Stimulated activated naive CD8-positive, alpha-beta T cell treated with anti-CD3 and anti-CD28 coated beads, Interleukin-15, amount 100 ng/mL, for 72 hours (primary cell): ENCODE data around the gene SPACA1.

Experiments used
- ATAC-seq: fragments of 150-1000 bp; cut with Tn5 transposase; 2 replicates; pipeline ENCODE4 v1.10.0; 2021; ENCODE audit warnings: mild to moderate bottlenecking, moderate library complexity
- DNase-seq, 2 donors: peaks; one replicate each; pipeline ENCODE4 v3.0.0; 2021 to 2022
- H3K27ac Mint-ChIP-seq, 2 donors: one replicate each; pipeline ENCODE4 v1.8.0; 2022; ENCODE audit warnings: mild to moderate bottlenecking in 2 of 2, mixed read lengths in 2 of 2, moderate library complexity in 2 of 2
- H3K27me3 Mint-ChIP-seq: one replicate; pipeline ENCODE4 v1.8.0; 2022; ENCODE audit warnings: mixed read lengths
- H3K4me1 Mint-ChIP-seq: one replicate; pipeline ENCODE4 v1.8.0; 2022; ENCODE audit warnings: mild to moderate bottlenecking, mixed read lengths
- H3K4me3 Mint-ChIP-seq, 2 donors: one replicate each; pipeline ENCODE4 v1.8.0; 2022; ENCODE audit warnings: mild to moderate bottlenecking in 2 of 2, mixed read lengths in 2 of 2, moderate library complexity in 1 of 2
- H3K9me3 Mint-ChIP-seq, 2 donors: one replicate each; pipeline ENCODE4 v1.8.0; 2022; ENCODE audit warnings: mixed read lengths in 2 of 2

The SPACA1 gene

DNA sequence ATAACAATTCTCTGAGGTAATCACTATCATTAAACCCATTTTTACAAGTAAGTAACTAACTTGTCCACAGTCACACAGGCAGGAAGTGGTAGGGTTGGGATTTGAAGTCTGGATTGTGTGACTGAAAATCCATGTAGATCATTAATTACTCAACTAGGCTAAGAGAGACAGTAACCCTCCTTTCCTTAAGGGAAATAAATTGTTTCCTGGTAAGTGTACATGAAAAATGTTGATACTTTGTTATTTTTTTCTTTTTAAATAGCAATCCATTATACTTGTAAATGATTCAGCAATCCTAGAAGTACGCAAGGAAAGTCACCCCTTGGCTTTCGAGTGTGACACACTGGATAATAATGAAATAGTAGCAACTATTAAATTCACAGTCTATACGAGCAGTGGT lies 11.6 kb downstream of the SPACA1 start:
- Mint-ChIP-seq H3K9me3 (no peaks in the 10 kb centered on the region), H3K4me3 (no peak overlapping the region), H3K4me1 (no peaks in the 10 kb centered on the region), H3K27me3 (peaks cover 23% of the 10 kb centered on the region), H3K27ac (no peak overlapping the region)
- ATAC-seq, result no peak
- DNase-seq, result no peak

DNA sequence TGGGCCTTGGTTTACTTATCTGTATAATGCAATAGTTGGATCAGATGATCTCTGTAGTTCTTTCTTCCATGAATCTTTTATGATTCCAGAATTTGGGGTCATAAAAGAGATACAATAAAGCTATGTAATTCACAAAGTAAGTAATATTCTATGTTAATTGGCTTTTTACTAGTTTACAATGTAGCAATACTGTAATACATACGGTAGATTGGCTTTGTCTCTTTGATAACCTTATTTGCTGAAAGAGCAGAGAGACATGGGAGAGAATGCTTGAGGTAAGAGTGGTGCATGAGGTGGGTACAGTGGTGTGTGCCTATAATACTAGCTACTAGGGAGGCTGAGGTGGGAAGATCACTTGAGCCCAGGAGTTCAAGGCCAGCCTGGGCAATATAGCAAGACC lies 14.7 kb downstream of the SPACA1 start:
- Mint-ChIP-seq H3K27ac (no peak overlapping the region), H3K4me3 (no peak overlapping the region), H3K9me3 (no peaks in the 10 kb centered on the region), H3K27me3 (peaks cover 12% of the 10 kb centered on the region), H3K4me1 (no peaks in the 10 kb centered on the region)
- no peak for DNase-seq
- no peak for ATAC-seq

DNA sequence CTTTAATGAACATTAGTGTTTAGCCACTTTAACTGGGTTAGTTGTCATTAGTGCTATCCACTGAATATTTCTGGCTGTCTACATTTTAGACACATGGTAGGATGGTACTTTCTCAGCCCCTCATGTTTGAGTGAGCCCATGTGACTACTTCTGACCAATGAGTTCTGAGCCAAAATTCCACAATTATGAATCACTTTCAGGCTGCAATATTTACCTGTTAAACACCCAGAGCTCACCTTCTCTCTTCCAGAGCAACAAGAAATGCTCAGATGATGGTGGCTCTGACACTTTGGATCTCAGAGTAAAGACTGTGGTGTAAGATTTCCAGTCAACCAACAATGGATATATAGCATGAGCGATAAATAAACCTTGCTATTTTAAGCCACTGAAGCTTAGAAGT lies 24.8 kb downstream of the SPACA1 start:
- Mint-ChIP-seq H3K27ac (no peak overlapping the region), H3K4me3 (no peak overlapping the region), H3K27me3 (peaks cover 30% of the 10 kb centered on the region), H3K9me3 (peaks cover 0 to 24% of the 10 kb centered on the region in 2 donors), H3K4me1 (no peaks in the 10 kb centered on the region)
- DNase-seq, result no peak
- no peak for ATAC-seq

DNA sequence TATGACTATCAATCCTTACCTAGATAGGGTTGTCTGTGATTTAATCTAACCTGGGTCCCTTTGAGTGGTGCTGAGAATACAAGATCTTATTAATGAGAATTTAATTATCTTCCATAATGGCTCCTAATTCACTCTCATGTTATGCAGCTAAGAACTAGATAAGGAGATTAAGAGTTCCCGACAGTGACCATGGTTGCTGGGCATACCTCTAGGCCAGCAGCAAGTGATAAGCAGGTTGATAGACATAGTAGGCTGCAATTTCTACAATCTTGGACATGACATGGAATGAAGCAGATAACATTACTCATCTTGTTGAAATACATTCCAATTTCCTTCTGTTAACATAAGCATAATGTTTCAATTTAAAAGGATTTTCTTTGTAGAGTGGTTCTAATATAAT lies 27.1 kb downstream of the SPACA1 start:
- H3K4me3 Mint-ChIP-seq, result no peak overlapping the region
- peaks cover 21% of the 10 kb centered on the region for H3K27me3 Mint-ChIP-seq
- no peaks in the 10 kb centered on the region for H3K4me1 Mint-ChIP-seq
- ATAC-seq, result no peak
- H3K9me3 Mint-ChIP-seq, result peaks cover 0 to 15% of the 10 kb centered on the region in 2 donors
- no peak overlapping the region for H3K27ac Mint-ChIP-seq
- DNase-seq, result no peak

DNA sequence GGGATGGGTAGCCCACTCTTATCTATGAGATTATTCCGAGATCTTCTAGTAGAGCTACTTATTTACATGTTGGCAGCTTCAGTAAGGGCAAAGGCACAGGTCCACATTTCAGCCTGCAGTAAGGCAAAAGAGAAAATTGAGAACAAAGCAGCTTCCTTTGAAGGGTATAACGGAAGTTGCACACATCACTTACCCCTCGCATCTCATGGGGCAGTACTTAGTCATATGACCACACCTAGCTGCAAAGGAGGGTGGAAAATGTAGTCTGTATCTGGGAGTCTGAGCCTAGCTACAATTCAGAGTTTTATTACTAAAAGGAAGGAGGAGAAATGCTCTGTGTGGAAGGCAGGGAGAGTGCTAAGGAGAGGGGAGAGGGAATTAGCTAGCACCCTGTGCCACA lies 29.7 kb downstream of the SPACA1 start:
- peaks cover 7% of the 10 kb centered on the region for H3K27me3 Mint-ChIP-seq
- ATAC-seq (no peak), DNase-seq (no peak)
- no peaks in the 10 kb centered on the region for H3K4me1 Mint-ChIP-seq
- no peak overlapping the region for H3K4me3 Mint-ChIP-seq
- H3K9me3 Mint-ChIP-seq, result no peaks in the 10 kb centered on the region
- H3K27ac Mint-ChIP-seq, result no peak overlapping the region

DNA sequence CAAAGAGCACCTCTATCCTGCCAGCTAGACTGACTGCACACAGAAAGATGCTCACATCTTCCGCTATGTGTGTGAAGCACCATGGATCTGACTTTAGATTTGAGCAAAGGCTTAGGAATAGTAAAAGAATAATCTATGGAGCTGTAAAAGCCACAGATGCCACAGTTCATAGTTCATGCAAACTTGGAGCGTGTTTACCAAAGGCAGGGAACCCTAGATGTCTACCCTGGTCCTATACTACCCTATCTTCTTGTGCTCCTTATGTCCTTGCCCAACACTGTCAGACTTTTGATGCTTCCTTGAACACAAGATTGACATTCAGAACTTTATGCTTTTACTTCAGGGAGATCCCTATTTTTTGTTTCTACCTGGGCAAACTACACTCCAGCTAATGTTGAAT lies 39.2 kb downstream of the SPACA1 start:
- H3K4me1 Mint-ChIP-seq, result no peaks in the 10 kb centered on the region
- no peak for DNase-seq
- H3K27ac Mint-ChIP-seq, result no peak overlapping the region
- ATAC-seq, result no peak
- peaks cover 5% of the 10 kb centered on the region for H3K27me3 Mint-ChIP-seq
- H3K4me3 Mint-ChIP-seq, result no peak overlapping the region
- no peaks in the 10 kb centered on the region for H3K9me3 Mint-ChIP-seq

DNA sequence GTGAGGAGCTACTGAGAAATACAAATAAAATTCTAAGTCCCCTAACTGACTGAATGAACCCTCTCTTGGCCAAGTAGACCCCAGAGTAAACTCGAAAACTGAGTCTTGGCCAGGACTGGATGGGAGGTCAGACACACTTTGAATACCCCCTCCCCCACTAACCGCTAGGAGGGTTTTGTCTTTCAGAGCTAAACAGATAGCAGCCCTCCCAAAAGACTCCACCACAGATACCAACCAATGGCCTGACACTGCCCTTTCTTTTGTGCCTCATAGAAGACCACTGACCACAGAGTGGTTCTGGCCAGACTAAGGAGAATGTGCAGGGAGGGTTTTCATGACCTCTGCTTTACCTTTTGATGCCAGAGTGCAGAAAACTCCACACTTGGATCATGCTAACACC lies 42.1 kb downstream of the SPACA1 start:
- Mint-ChIP-seq H3K4me1 (no peaks in the 10 kb centered on the region), H3K27ac (no peak overlapping the region), H3K9me3 (no peaks in the 10 kb centered on the region), H3K27me3 (peaks cover 13% of the 10 kb centered on the region), H3K4me3 (no peak overlapping the region)
- DNase-seq (no peak), ATAC-seq (no peak)

DNA sequence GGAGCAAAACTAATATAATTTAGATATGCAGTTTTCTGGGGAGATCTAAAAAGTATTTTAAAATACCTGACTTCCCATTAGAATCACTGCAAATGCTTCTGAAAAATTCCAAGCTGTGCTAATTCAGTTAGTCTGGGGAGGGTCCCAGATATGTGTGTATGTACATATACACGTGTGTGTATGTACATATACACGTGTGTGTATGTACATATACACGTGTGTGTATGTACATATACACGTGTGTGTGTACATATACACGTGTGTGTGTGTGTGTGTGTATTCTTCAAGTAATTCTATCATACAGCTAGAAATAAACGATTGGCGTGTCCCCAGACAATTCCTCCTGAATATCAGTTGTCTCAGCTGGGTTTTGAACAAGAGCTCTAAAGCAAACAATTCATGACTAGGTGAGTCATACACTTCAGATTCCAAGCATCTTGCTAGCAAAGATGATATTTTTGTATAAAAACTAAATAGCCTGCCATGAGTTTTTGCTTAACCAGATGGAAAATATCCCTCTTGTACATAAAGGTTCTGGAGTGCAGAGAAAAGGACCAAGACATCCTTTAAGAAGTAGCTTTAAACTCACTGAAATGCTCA lies 58.2 kb downstream of the SPACA1 start:
- DNase-seq (no peak), ATAC-seq (no peak)
- Mint-ChIP-seq H3K27ac (no peak overlapping the region), H3K9me3 (no peaks in the 10 kb centered on the region), H3K4me3 (no peak overlapping the region), H3K27me3 (peaks cover 16% of the 10 kb centered on the region), H3K4me1 (no peaks in the 10 kb centered on the region)

DNA sequence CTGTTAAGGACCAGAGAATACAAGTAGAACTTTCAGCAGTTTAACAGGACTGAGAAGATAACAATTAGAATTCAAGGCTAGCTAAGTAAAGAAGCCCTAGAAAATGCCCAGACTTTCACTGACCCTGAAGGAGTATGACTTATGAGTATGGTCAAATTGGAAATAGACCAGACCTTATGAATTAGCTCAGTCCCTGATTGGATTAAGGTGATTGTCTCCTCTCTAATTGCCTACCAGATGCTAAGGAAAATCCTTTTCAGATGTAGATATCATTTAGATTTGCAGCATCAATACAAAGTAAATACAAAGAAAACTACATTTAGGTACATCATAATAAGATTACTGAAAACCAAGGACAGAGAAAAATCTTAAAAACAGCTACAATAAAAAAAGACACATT lies 59.6 kb downstream of the SPACA1 start:
- no peak overlapping the region for H3K4me3 Mint-ChIP-seq

DNA sequence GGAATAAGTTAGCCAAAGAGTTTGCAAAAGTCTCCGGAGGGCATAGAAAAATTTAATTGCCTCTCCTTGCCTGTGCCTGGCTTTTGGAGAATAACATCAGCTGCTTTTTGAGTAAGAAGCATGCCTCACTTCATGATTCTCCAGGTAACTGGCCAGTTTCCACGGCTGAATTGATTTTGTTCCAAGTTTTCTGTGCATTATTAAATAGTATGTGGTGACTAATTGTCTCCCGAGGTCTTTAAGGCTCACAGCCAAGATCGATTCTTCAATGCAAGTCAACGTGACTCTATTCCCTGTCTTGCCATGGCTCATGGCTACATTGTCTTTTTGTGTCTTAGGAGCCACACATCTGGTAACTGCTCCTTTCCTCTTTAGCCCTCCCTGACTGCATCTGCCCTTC lies 64.3 kb downstream of the SPACA1 start:
- ATAC-seq, result no peak
- no peak for DNase-seq
- no peak overlapping the region for H3K4me3 Mint-ChIP-seq
- peaks cover 28% of the 10 kb centered on the region for H3K27me3 Mint-ChIP-seq
- no peaks in the 10 kb centered on the region for H3K4me1 Mint-ChIP-seq
- no peak overlapping the region for H3K27ac Mint-ChIP-seq
- no peaks in the 10 kb centered on the region for H3K9me3 Mint-ChIP-seq

More for the DNA sequence above, 59.6 kb downstream of the SPACA1 start:
- ATAC-seq (no peak), DNase-seq (no peak)
- Mint-ChIP-seq H3K9me3 (no peaks in the 10 kb centered on the region), H3K4me1 (no peaks in the 10 kb centered on the region), H3K27me3 (peaks cover 27% of the 10 kb centered on the region), H3K27ac (no peak overlapping the region)

DNA sequence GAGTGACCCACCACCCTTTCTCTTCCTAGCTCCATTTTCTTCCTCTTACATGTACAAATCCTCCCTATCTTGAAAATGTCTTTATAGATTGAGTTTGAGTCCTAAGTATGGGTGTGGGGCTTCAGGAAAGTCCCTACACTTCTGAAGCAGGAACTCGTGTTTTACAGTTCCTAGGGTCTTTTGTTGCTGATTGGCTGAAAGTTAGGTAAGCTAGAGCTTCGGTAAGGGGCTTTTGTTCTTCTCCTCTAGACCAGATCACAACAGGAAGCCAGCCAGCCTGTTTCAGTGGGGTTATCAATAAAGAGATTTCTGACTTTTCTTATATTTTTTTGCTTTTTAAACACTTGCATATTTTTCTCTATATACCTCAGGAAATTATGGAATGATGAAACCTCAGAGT lies 67.2 kb downstream of the SPACA1 start:
- Mint-ChIP-seq H3K27ac (no peak overlapping the region), H3K9me3 (no peaks in the 10 kb centered on the region), H3K4me1 (no peaks in the 10 kb centered on the region), H3K27me3 (peaks cover 28% of the 10 kb centered on the region), H3K4me3 (no peak overlapping the region)
- DNase-seq (no peak), ATAC-seq (no peak)

DNA sequence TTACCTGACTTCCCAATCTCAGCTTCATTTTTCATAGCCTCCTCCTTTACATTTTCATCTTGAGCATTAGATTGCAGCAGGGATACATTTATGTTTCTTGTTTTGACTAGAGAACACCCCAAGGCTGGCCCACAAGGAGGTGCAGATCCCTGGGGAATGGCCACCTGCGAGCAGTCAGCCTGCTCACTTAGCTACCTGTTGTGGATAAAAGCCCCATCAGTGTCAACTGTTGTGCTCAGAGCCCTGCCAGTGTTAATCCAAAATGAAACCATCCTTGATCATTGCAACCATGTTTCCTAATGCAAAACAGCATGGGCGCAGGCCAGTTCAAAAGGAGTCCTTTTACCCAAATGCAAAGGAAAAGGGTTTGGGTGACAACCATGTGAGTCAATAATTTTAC lies 67.7 kb downstream of the SPACA1 start:
- Mint-ChIP-seq H3K27ac (no peak overlapping the region), H3K4me3 (no peak overlapping the region), H3K9me3 (peaks cover 0 to 4% of the 10 kb centered on the region in 2 donors), H3K4me1 (no peaks in the 10 kb centered on the region), H3K27me3 (peaks cover 28% of the 10 kb centered on the region)
- ATAC-seq (no peak), DNase-seq (no peak)

DNA sequence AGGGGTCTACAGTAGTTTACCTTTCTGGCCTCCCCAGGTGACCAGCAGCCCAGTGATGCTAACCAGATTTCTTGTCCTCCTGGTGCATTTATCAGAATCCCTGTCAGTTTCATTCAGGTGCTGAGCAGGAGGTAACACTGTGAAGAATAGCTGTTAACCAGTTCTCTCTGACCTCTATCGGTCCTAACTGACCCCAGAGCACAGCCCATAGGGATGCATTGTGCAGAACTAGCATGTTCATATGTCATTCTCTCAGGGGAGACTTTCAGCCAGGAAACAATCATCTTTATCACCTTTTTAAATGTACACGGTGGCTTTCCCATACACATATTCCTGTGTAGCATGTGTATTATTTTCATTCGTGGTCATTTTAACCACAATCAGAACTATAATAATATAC lies 68.6 kb downstream of the SPACA1 start:
- Mint-ChIP-seq H3K4me1 (no peaks in the 10 kb centered on the region), H3K27me3 (peaks cover 26% of the 10 kb centered on the region), H3K9me3 (peaks cover 0 to 4% of the 10 kb centered on the region in 2 donors), H3K27ac (no peak overlapping the region), H3K4me3 (no peak overlapping the region)
- ATAC-seq, result no peak
- DNase-seq, result no peak
